ENCODE measurements around the gene ETFBKMT.

DNA sequence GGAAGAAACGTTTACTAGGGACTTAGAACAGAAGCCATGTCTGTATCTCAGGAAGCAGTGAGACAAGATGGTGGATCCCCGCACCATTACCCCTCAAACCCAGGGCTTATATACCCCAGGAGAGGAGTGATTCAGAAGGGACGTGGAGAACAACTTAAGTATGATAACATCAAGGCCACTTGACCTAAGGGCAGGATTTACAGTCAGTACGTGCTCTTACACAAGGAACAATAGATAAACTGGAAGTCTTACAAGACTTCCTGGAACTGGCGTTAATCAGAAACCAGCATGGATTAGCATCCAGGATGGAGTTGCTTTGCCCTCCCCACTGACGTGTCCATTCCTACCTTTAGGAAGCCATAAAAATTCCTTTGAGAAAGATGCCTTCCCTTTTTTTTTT lies 8.6 kb upstream of the ETFBKMT start:
- TF ChIP-seq RXRA (IDR thresholded peaks at IDR 0.05; ENCODE audit: borderline replicate concordance, low read depth) (no peak), SIN3A (IDR thresholded peaks at IDR 0.05; ENCODE audit: borderline replicate concordance, low read depth, low read length) (no peak)
- TF ChIP-seq, protein P1, sequence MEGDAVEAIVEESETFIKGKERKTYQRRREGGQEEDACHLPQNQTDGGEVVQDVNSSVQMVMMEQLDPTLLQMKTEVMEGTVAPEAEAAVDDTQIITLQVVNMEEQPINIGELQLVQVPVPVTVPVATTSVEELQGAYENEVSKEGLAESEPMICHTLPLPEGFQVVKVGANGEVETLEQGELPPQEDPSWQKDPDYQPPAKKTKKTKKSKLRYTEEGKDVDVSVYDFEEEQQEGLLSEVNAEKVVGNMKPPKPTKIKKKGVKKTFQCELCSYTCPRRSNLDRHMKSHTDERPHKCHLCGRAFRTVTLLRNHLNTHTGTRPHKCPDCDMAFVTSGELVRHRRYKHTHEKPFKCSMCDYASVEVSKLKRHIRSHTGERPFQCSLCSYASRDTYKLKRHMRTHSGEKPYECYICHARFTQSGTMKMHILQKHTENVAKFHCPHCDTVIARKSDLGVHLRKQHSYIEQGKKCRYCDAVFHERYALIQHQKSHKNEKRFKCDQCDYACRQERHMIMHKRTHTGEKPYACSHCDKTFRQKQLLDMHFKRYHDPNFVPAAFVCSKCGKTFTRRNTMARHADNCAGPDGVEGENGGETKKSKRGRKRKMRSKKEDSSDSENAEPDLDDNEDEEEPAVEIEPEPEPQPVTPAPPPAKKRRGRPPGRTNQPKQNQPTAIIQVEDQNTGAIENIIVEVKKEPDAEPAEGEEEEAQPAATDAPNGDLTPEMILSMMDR (IDR thresholded peaks at IDR 0.05): no peak
